ENCODE results near the gene SLC6A4. TPM values are rescaled to one million over a fixed set of nuclear protein-coding genes. Genes with fewer than 3 reads are reported as not detected.

The SLC6A4 gene
- polyA plus RNA-seq, 1 donor (not counting 4 experiments of a cell fraction or from before 2014, with no cell fraction given): not detected

DNA sequence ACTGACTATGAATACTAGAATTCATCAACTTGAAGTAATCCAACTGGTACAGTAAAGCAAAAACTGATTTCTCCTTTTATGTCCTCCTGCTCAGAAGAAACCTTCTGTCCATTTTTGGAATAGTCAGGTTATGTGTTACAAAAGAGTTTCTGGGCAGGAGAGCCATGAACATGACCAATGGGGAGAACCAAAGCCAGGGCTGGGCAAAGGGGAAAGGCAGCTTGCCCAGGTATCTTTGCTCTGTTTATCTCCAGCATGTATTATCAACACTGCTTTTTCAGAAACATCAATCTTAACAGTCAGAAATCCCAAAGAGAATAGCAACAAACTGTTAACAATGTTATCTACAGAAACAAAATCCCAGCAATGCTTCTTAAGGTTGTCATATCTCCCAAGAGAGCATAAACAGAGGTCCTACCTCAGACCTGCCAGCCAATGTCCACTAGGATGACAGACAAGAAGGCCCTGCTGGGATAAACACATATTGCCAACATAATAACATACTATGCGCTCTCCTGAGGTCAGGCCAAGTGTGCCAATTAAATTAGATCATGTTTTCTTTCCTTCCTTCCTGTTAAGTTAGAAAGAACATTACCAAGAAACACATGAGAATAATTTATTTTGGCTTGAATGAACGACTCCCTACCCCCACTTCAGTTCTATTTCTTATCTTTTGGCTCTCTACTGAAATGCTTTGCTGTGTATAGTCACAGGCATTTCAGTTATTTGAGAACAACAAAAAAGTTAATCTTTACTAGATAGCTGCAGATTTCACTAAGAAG, 28.2 kb upstream of the SLC6A4 start:
- peak; percentile 49 for FAIRE-seq
- dilution Hi-C loops (cut with MboI; ENCODE audit: extremely low pct_ligation_motif_present, low sequenced_read_pairs): no loop called here
- no peaks in the 10 kb centered on the region for H3K4me1 ChIP-seq (ENCODE audit: control insufficient read depth, extremely low read depth, insufficient read depth, low read length)

DNA sequence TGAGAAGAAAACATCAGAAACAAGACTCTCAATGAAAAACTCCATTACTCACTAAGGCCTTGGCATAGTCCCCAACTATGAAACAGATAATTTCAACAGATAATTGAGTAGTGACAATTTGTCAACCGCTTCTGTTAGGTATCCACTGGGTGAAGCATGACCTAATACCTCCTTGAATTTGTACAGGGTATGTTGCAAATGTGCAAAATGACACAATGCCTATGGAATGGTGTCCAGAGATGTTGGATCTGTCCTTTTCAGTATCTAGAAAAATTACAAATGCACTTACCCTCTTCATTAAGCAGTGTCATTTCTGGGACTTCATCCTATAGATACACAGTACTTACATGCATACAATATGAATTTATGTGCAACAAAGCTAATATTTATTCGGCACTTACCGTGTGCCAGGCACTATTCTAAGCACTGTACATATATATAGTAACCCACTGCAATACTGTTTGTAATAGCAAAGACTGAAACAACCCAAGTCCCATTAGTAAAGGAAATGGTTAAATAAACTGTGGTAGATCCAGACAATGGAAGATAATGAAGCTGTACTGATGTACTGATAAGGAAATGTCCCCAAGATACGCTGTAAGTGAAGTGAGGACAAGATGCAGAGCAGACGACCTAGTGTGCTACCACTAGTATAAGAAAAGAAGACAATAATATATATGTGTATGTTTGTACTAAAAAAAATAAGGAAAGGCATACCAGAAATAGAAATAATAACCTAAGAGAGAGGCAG, 21.4 kb upstream of the SLC6A4 start:
- Histone ChIP-seq H3K4me3 (ENCODE audit: control insufficient read depth in 2 of 3, extremely low read depth in 1 of 3, insufficient read depth in 2 of 3, low read depth in 1 of 3, low read length in 3 of 3) (no peak overlapping the region), H3K9ac (ENCODE audit: control insufficient read depth, extremely low read depth, insufficient read depth, low read length) (no peak overlapping the region), H3K36me3 (ENCODE audit: control insufficient read depth in 2 of 2, extremely low read depth in 1 of 2, insufficient read depth in 2 of 2, low read length in 2 of 2) (no peaks in the 10 kb centered on the region), H3K9me1 (ENCODE audit: control insufficient read depth, extremely low read depth, insufficient read depth, low read length) (no peaks in the 10 kb centered on the region), H4K20me1 (ENCODE audit: control insufficient read depth, extremely low read depth, insufficient read depth, low read length) (no peaks in the 10 kb centered on the region), H3K27ac (ENCODE audit: control insufficient read depth, insufficient read depth, low read length) (no peak overlapping the region), H3K9me3 (ENCODE audit: control insufficient read depth, low read depth, low read length) (no peaks in the 10 kb centered on the region), H3K27me3 (ENCODE audit: control insufficient read depth, extremely low read depth, insufficient read depth, low read length) (peaks cover 14% of the 10 kb centered on the region), H3K79me2 (ENCODE audit: control insufficient read depth, insufficient read depth, low read length) (no peaks in the 10 kb centered on the region), H2AFZ (ENCODE audit: control insufficient read depth, low read length) (no peak overlapping the region), H3K4me2 (ENCODE audit: control insufficient read depth, extremely low read depth, insufficient read depth, low read depth, low read length) (no peak overlapping the region), H3K4me1 (ENCODE audit: control insufficient read depth, extremely low read depth, insufficient read depth, low read length) (no peaks in the 10 kb centered on the region)
- TF ChIP-seq CTCF (optimal IDR thresholded peaks at IDR 0.05 in 1 of 3, IDR thresholded peaks at IDR 0.05 in 1 of 3, conservative IDR thresholded peaks at IDR 0.05 in 1 of 3; ENCODE audit: extremely low read depth in 1 of 3, insufficient read depth in 2 of 3, low read length in 3 of 3): no peak
- TF ChIP-seq EZH2 (IDR thresholded peaks at IDR 0.05; ENCODE audit: low read length): no peak
- FAIRE-seq (no peak), DNase-seq (ENCODE audit: low read depth, low spot score) (no peak)
- dilution Hi-C loops (cut with MboI; ENCODE audit: extremely low pct_ligation_motif_present, low sequenced_read_pairs): no loop called here

More for the DNA sequence above, 28.2 kb upstream of the SLC6A4 start:
- H3K9me1 ChIP-seq (ENCODE audit: control insufficient read depth, extremely low read depth, insufficient read depth, low read length): no peaks in the 10 kb centered on the region
- H3K9ac ChIP-seq (ENCODE audit: control insufficient read depth, extremely low read depth, insufficient read depth, low read length): no peak overlapping the region
- peaks cover 10% of the 10 kb centered on the region for H3K27me3 ChIP-seq (ENCODE audit: control insufficient read depth, extremely low read depth, insufficient read depth, low read length)
- H2AFZ ChIP-seq (ENCODE audit: control insufficient read depth, low read length): no peak overlapping the region
- H3K79me2 ChIP-seq (ENCODE audit: control insufficient read depth, insufficient read depth, low read length): no peaks in the 10 kb centered on the region
- no peak overlapping the region for H3K4me3 ChIP-seq (ENCODE audit: control insufficient read depth in 2 of 3, extremely low read depth in 1 of 3, insufficient read depth in 2 of 3, low read depth in 1 of 3, low read length in 3 of 3)
- H3K27ac ChIP-seq (ENCODE audit: control insufficient read depth, insufficient read depth, low read length): no peak overlapping the region
- no peaks in the 10 kb centered on the region for H4K20me1 ChIP-seq (ENCODE audit: control insufficient read depth, extremely low read depth, insufficient read depth, low read length)
- no peak for DNase-seq (ENCODE audit: low read depth, low spot score)
- H3K36me3 ChIP-seq (ENCODE audit: control insufficient read depth in 2 of 2, extremely low read depth in 1 of 2, insufficient read depth in 2 of 2, low read length in 2 of 2): no peaks in the 10 kb centered on the region
- TF ChIP-seq EZH2 (IDR thresholded peaks at IDR 0.05; ENCODE audit: low read length): no peak
- TF ChIP-seq CTCF (optimal IDR thresholded peaks at IDR 0.05 in 1 of 3, IDR thresholded peaks at IDR 0.05 in 1 of 3, conservative IDR thresholded peaks at IDR 0.05 in 1 of 3; ENCODE audit: extremely low read depth in 1 of 3, insufficient read depth in 2 of 3, low read length in 3 of 3): no peak
- no peak overlapping the region for H3K4me2 ChIP-seq (ENCODE audit: control insufficient read depth, extremely low read depth, insufficient read depth, low read depth, low read length)
- no peaks in the 10 kb centered on the region for H3K9me3 ChIP-seq (ENCODE audit: control insufficient read depth, low read depth, low read length)

Data from keratinocyte (primary cell).